ENCODE data around the gene HOXB8. TPM values are rescaled to one million over a fixed set of nuclear protein-coding genes. Genes with fewer than 3 reads are reported as not detected.

HOXB8 gene
- total RNA-seq, 2 donors from 2014 or later, result not detected

DNA sequence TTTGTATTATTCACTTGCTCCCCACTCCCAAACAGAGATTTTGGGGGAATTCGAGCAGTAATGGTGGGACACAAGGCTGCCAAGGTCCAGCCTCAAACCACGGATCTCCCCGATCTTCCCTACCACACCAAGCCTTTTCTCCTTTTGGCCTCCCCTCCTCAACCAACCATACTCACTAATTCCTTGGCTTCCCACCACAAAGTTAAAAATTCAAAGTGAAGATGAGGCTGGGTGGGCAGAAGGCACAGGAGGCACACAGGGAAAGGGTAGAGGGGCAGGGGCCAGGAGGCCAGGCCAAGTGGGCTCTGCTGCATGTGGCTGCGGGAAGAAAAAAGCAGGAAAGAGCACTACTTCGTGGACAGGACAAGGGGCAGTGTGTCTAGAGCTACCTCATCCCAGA, 52.2 kb downstream of the HOXB8 start:
- no peak overlapping the region for H3K27ac ChIP-seq (ENCODE audit: low read depth, low read length)
- no peaks in the 10 kb centered on the region for H3K9me3 Mint-ChIP-seq
- H3K4me1 ChIP-seq (ENCODE audit: control insufficient read depth, insufficient read depth, low read length), result no peaks in the 10 kb centered on the region
- H3K36me3 Mint-ChIP-seq (ENCODE audit: low read depth), result no peaks in the 10 kb centered on the region
- TF ChIP-seq, protein P1, sequence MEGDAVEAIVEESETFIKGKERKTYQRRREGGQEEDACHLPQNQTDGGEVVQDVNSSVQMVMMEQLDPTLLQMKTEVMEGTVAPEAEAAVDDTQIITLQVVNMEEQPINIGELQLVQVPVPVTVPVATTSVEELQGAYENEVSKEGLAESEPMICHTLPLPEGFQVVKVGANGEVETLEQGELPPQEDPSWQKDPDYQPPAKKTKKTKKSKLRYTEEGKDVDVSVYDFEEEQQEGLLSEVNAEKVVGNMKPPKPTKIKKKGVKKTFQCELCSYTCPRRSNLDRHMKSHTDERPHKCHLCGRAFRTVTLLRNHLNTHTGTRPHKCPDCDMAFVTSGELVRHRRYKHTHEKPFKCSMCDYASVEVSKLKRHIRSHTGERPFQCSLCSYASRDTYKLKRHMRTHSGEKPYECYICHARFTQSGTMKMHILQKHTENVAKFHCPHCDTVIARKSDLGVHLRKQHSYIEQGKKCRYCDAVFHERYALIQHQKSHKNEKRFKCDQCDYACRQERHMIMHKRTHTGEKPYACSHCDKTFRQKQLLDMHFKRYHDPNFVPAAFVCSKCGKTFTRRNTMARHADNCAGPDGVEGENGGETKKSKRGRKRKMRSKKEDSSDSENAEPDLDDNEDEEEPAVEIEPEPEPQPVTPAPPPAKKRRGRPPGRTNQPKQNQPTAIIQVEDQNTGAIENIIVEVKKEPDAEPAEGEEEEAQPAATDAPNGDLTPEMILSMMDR (conservative IDR thresholded peaks at IDR 0.05), result no peak
- H3K4me3 ChIP-seq (ENCODE audit: low read length), result no peak overlapping the region
- H3K27me3 ChIP-seq (ENCODE audit: control insufficient read depth, insufficient read depth, low read length, poor library complexity, severe bottlenecking), result peaks cover 99% of the 10 kb centered on the region
- no peak for DNase-seq
- peaks cover 13% of the 10 kb centered on the region for H3K9me3 ChIP-seq (ENCODE audit: control insufficient read depth, low read length)
- H3K36me3 ChIP-seq (ENCODE audit: control insufficient read depth, insufficient read depth, low read length), result no peaks in the 10 kb centered on the region
- no peak overlapping the region for H3K27ac Mint-ChIP-seq
- no peak overlapping the region for H3K4me3 Mint-ChIP-seq
- peaks cover 61% of the 10 kb centered on the region for H3K27me3 Mint-ChIP-seq (ENCODE audit: insufficient read depth)
- H3K4me1 Mint-ChIP-seq, result no peaks in the 10 kb centered on the region
- H3K9ac ChIP-seq (ENCODE audit: extremely low read depth, low read length, poor library complexity, severe bottlenecking), result no peak overlapping the region
- 6 to 39% methylated on average over 2 to 5 of the region's 5 CpGs for WGBS, 2 experiments (ENCODE audit: insufficient coverage in 1 of 2, insufficient read length in 1 of 2)

Small RNA genes lying within 50 kb of the gene (microRNA-seq; reads per million reads assigned to microRNA genes)
- gene MIR196A1 (ENCODE audit: borderline microRNAs expressed), result not detected

Other genes starting within 250 kb of the HOXB8 start
- under 1 TPM; 0.31 to 0.53 TPM for gene SKAP1, start 185.1 kb downstream of the HOXB8 start, total RNA-seq
- not detected for gene HOXB1, start 84.3 kb downstream of the HOXB8 start, total RNA-seq
- gene HOXB2, start 70.2 kb downstream of the HOXB8 start, total RNA-seq, result under 1 TPM in 1 of 2 donors, not detected in 1; 0.22 TPM
- gene HOXB4, start 36.9 kb downstream of the HOXB8 start, total RNA-seq, result not detected
- not detected for gene HOXB3, start 25.1 kb downstream of the HOXB8 start, total RNA-seq
- gene HOXB5, start 21.5 kb downstream of the HOXB8 start, total RNA-seq, result not detected
- not detected for gene HOXB6, start 10.3 kb downstream of the HOXB8 start, total RNA-seq
- not detected for gene HOXB7, start 4.3 kb downstream of the HOXB8 start, total RNA-seq
- gene HOXB9, start 11.1 kb upstream of the HOXB8 start, total RNA-seq, result not detected
- gene PRAC1, start 107.2 kb upstream of the HOXB8 start, total RNA-seq, result not detected
- gene PRAC2, start 107.9 kb upstream of the HOXB8 start, total RNA-seq, result not detected
- not detected for gene HOXB13, start 113.5 kb upstream of the HOXB8 start, total RNA-seq
- 1 to 10 TPM in 1 of 2 donors, under 1 TPM in 1; 0.49 to 2.1 TPM for gene TTLL6, start 201.9 kb upstream of the HOXB8 start, total RNA-seq
- 10 to 100 TPM; 38.4 to 45.2 TPM for gene CALCOCO2, start 215.7 kb upstream of the HOXB8 start, total RNA-seq